HEK293 (cell line): ENCODE measurements around the gene KCTD6.

Experiments used
- CTCF ChIA-PET: fragments of 350-600 bp; formaldehyde crosslinking; extraction: SDS; loops from one replicate; lab custom pipeline; 2021; ENCODE audit warnings: antibody characterized with exemption; lab: Yijun Ruan, JAX
- POLR2A ChIA-PET: fragments of 300-600 bp; formaldehyde crosslinking; extraction: SDS; loops from one replicate; lab custom pipeline; 2020; ENCODE audit warnings: antibody characterized with exemption, inconsistent platforms; lab: Yijun Ruan, JAX
- H3K27ac ChIP-seq: fragments of 200-500 bp; sonication (Bioruptor generic); 2 replicates; pipeline ENCODE4 v1.5.1; 2014; ENCODE audit warnings: low read depth, low read length, control low read depth, inconsistent platforms; ENCODE audit errors: extremely low read depth
- H3K36me3 ChIP-seq, 2 experiments: fragments of 200-500 bp in 1 of 2; sonication (Bioruptor generic) in 1 of 2; 1 replicate in 1 of 2; 2 replicates in 1 of 2; pipeline ENCODE4 v1.5.1; 2014 to 2017; ENCODE audit warnings: inconsistent platforms in 2 of 2, low read length in 2 of 2; ENCODE audit not compliant: control insufficient read depth in 2 of 2, insufficient read depth in 1 of 2
- H3K4me1 ChIP-seq: fragments of 200-500 bp; sonication (Bioruptor generic); 2 replicates; pipeline ENCODE4 v1.5.1; 2014; ENCODE audit warnings: mild to moderate bottlenecking, low read length, inconsistent platforms; ENCODE audit not compliant: control insufficient read depth, insufficient read depth
- H3K4me3 ChIP-seq: 2 replicates; pipeline ENCODE4 v1.5.1; 2011; ENCODE audit warnings: low read depth, mild to moderate bottlenecking, control low read depth, low read length, moderate library complexity
- H3K9me3 ChIP-seq: fragments of 200-500 bp; sonication (Bioruptor generic); 2 replicates; pipeline ENCODE4 v1.5.1; 2014; ENCODE audit warnings: low read depth, low read length, inconsistent platforms; ENCODE audit not compliant: control insufficient read depth, insufficient read depth
- GLIS1 ChIP-seq: fragments of 450-650 bp; formaldehyde crosslinking; IDR thresholded peaks from 2 replicates; pipeline ENCODE4 v1.5.1; 2016; ENCODE audit warnings: missing biosample characterization, missing genetic modification characterization
- INSM2 ChIP-seq: fragments of 450-650 bp; formaldehyde crosslinking; IDR thresholded peaks from 2 replicates; pipeline ENCODE4 v1.5.1; 2016; ENCODE audit warnings: missing biosample characterization, missing genetic modification characterization
- KLF7 ChIP-seq: fragments of 450-650 bp; formaldehyde crosslinking; IDR thresholded peaks from 2 replicates; pipeline ENCODE4 v1.5.1; 2016; ENCODE audit warnings: missing biosample characterization, missing genetic modification characterization, borderline replicate concordance
- KLF8 ChIP-seq: fragments of 450-650 bp; formaldehyde crosslinking; IDR thresholded peaks from 2 replicates; pipeline ENCODE4 v1.5.1; 2016; ENCODE audit warnings: missing biosample characterization, missing genetic modification characterization
- OSR2 ChIP-seq: fragments of 450-650 bp; formaldehyde crosslinking; IDR thresholded peaks from 2 replicates; pipeline ENCODE4 v1.5.1; 2016; ENCODE audit warnings: missing biosample characterization, missing genetic modification characterization
- SCRT1 ChIP-seq: fragments of 450-650 bp; formaldehyde crosslinking; IDR thresholded peaks from 2 replicates; pipeline ENCODE4 v1.5.1; 2016; ENCODE audit warnings: missing biosample characterization, missing genetic modification characterization, borderline replicate concordance
- TRIM28 ChIP-seq: IDR thresholded peaks from 2 replicates; pipeline ENCODE4 v1.6.1; 2011; ENCODE audit warnings: low read length, control low read depth, borderline replicate concordance
- TSHZ1 ChIP-seq: fragments of 450-650 bp; formaldehyde crosslinking; IDR thresholded peaks from 2 replicates; pipeline ENCODE4 v1.5.1; 2016; ENCODE audit warnings: missing biosample characterization, missing genetic modification characterization, borderline replicate concordance
- ZBTB10 ChIP-seq: fragments of 450-650 bp; formaldehyde crosslinking; IDR thresholded peaks from 2 replicates; pipeline ENCODE4 v1.5.1; 2016; ENCODE audit warnings: missing biosample characterization, missing genetic modification characterization
- ZBTB44 ChIP-seq: fragments of 450-650 bp; IDR thresholded peaks from 2 replicates; pipeline ENCODE4 v1.5.1; 2018; ENCODE audit warnings: missing biosample characterization, mild to moderate bottlenecking, missing genetic modification characterization
- ZFP41 ChIP-seq: fragments of 450-650 bp; formaldehyde crosslinking; IDR thresholded peaks from 2 replicates; pipeline ENCODE4 v1.5.1; 2016; ENCODE audit warnings: missing biosample characterization, missing genetic modification characterization, borderline replicate concordance
- ZIC2 ChIP-seq: fragments of 450-650 bp; formaldehyde crosslinking; IDR thresholded peaks from 2 replicates; pipeline ENCODE4 v1.5.1; 2016; ENCODE audit warnings: missing biosample characterization, missing genetic modification characterization
- ZNF112 ChIP-seq: fragments of 450-650 bp; formaldehyde crosslinking; IDR thresholded peaks from 2 replicates; pipeline ENCODE4 v1.5.0; 2017; ENCODE audit warnings: missing biosample characterization, missing genetic modification characterization
- ZNF114 ChIP-seq: fragments of 450-650 bp; formaldehyde crosslinking; IDR thresholded peaks from 2 replicates; pipeline ENCODE4 v1.5.0; 2017; ENCODE audit warnings: missing biosample characterization, missing genetic modification characterization
- ZNF16 ChIP-seq: fragments of 450-650 bp; formaldehyde crosslinking; IDR thresholded peaks from 2 replicates; pipeline ENCODE4 v1.5.1; 2016; ENCODE audit warnings: low read depth, missing biosample characterization, missing genetic modification characterization
- ZNF175 ChIP-seq: fragments of 450-650 bp; formaldehyde crosslinking; IDR thresholded peaks from 2 replicates; pipeline ENCODE4 v1.5.1; 2016; ENCODE audit warnings: missing biosample characterization, missing genetic modification characterization
- ZNF19 ChIP-seq: fragments of 450-650 bp; formaldehyde crosslinking; IDR thresholded peaks from 2 replicates; pipeline ENCODE4; 2016; ENCODE audit warnings: missing biosample characterization, missing genetic modification characterization, low read depth
- ZNF202 ChIP-seq: fragments of 450-650 bp; formaldehyde crosslinking; IDR thresholded peaks from 2 replicates; pipeline ENCODE4 v1.5.1; 2016; ENCODE audit warnings: missing biosample characterization, missing genetic modification characterization, borderline replicate concordance
- ZNF214 ChIP-seq: fragments of 450-650 bp; formaldehyde crosslinking; IDR thresholded peaks from 2 replicates; pipeline ENCODE4 v1.5.1; 2017; ENCODE audit warnings: missing biosample characterization, mild to moderate bottlenecking, missing genetic modification characterization, borderline replicate concordance
- ZNF391 ChIP-seq: fragments of 450-650 bp; formaldehyde crosslinking; IDR thresholded peaks from 2 replicates; pipeline ENCODE4 v1.5.1; 2016; ENCODE audit warnings: low read depth, missing biosample characterization, missing genetic modification characterization, borderline replicate concordance
- ZNF600 ChIP-seq: fragments of 450-650 bp; formaldehyde crosslinking; IDR thresholded peaks from 2 replicates; pipeline ENCODE4 v1.5.1; 2016; ENCODE audit warnings: missing biosample characterization, missing genetic modification characterization
- ZNF707 ChIP-seq: fragments of 450-650 bp; formaldehyde crosslinking; IDR thresholded peaks from 2 replicates; pipeline ENCODE4 v1.5.1; 2016; ENCODE audit warnings: missing biosample characterization, missing genetic modification characterization
- ZNF837 ChIP-seq: fragments of 450-650 bp; formaldehyde crosslinking; IDR thresholded peaks from 2 replicates; pipeline ENCODE4 v1.5.1; 2016; ENCODE audit warnings: missing biosample characterization, missing genetic modification characterization
- ZSCAN4 ChIP-seq: fragments of 450-650 bp; formaldehyde crosslinking; IDR thresholded peaks from 2 replicates; pipeline ENCODE4 v1.5.1; 2017; ENCODE audit warnings: missing biosample characterization, missing genetic modification characterization

KCTD6 gene

DNA sequence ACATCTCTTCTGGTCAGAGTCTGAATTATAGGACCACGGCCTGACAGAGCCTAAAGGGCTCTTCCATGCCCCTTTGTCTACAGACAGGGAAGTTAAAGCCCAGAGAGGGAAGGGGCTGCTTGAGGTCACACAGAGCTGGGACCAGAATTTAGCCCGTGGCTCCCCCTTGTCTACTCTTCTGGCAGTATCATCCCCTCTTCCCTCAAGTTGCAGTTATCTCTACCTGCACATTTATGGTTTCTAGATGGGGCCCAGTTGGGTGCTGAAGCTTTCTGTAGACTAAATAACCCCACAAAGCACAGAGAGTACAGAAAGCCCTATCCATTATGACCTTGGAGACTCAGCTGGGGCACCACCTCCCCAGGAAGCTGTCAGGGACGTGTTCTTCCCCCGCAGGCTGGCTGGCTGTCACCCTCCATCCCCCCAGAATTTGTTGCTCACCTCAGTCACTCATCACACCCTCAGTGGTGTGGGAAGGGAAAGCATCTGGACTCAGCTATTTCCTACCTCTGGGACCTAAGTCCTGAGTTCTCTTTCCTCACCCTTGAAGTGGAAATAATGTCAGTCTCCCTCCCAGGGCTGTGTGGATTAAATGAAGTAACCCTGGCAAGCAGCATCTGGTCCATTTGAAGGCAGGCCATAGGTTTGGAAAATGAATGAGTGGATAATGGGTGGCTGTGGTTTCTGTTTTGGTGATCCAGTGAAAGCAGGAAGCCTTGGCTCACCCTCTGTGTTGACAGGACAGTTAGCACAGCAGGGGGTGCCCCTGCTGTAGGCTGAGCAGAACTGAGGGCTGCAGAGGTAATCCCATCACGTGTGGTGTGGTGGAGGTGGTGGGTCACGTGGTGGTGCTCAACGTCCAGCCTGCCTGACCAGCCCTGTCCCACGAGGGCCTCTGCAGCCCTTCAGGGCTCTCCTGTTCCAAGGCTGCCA is 28.8 kb downstream of the KCTD6 start:
- no peaks in the 10 kb centered on the region for H3K4me1 ChIP-seq
- H3K36me3 ChIP-seq, result no peaks in the 10 kb centered on the region
- H3K27ac ChIP-seq, result no peak overlapping the region
- no peaks in the 10 kb centered on the region for H3K9me3 ChIP-seq
- H3K4me3 ChIP-seq, result no peak overlapping the region
- POLR2A ChIA-PET, result no interaction called here
- CTCF ChIA-PET, result no interaction called here
- TF ChIP-seq TSHZ1, result no peak
- TF ChIP-seq KLF7 (tag by site-specific recombination), result no peak
- TF ChIP-seq ZNF19 (tag by site-specific recombination), result no peak
- 0 out of 2 replicates have a peak, but pooled peaks have one; percentile 33 for TF ChIP-seq ZNF600
- TF ChIP-seq ZNF391 (tag by site-specific recombination), result no peak
- no peak for TF ChIP-seq ZNF707
- TF ChIP-seq GLIS1, result peak; percentile 77
- TF ChIP-seq ZNF214 (tag by site-specific recombination), result no peak
- TF ChIP-seq SCRT1 (tag by site-specific recombination), result no peak
- no peak for TF ChIP-seq ZNF175 (tag by site-specific recombination)
- no peak for TF ChIP-seq ZNF202 (tag by site-specific recombination)
- TF ChIP-seq TRIM28, result no peak
- TF ChIP-seq ZFP41 (tag by site-specific recombination), result no peak
- no peak for TF ChIP-seq ZNF112 (tag by site-specific recombination)
- peak; percentile 52 for TF ChIP-seq ZIC2 (tag by site-specific recombination)
- no peak for TF ChIP-seq ZNF16 (tag by site-specific recombination)
- no peak for TF ChIP-seq INSM2
- no peak for TF ChIP-seq ZBTB10 (tag by site-specific recombination)
- TF ChIP-seq ZNF837, result no peak
- peak; percentile 62; the same call in 1 of the 2 replicates for TF ChIP-seq OSR2 (tag by site-specific recombination)
- TF ChIP-seq ZBTB44, result no peak
- TF ChIP-seq ZNF114 (tag by site-specific recombination), result no peak
- TF ChIP-seq ZSCAN4 (tag by site-specific recombination), result no peak
- TF ChIP-seq KLF8 (tag by site-specific recombination), result no peak
